Measurements from ENCODE around the gene CYFIP1.
"Not testable (repeated sequence)": the region's sequence is repeated elsewhere in the genome, so short reads cannot be mapped to it uniquely, and the experiment has no call there.

The CYFIP1 gene

GRCh38 chr15:22980189-22981050 lies at the start of gene CYFIP1:
Gene CYFIP1 (minus strand): TSS chr15:22980368. CDS start chr15:22947285, 33,083 bp downstream.
- peak; percentile 77 for DNase-seq (ENCODE audit: low read depth, low spot score)

GRCh38 chr15:23026218-23026617 lies 46.0 kb upstream of the CYFIP1 start:
- DNase-seq (ENCODE audit: low read depth, low spot score): no peak

DNA sequence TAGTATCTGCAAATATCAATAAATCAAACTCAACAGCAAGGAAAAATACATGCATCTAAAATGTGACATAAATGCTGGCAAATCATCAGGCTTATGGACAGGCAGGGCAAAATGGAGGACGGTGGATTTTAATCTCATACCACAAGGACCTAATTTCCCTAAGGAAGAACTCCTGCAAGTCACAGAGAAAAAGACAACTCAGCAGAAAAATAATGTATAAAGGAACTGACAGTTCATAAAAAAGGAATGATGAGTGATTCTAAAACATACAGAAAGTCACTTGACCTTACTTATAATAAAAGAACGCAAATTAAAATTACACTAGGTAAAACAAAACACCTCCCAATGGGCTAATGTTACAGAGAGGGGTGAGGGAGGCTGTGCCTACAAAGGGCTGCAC lies 42.0 kb upstream of the CYFIP1 start:
- DNase-seq (ENCODE audit: low read depth, low spot score): no peak

GRCh38 chr15:23014394-23015000 lies 34.3 kb upstream of the CYFIP1 start:
- DNase-seq (ENCODE audit: low read depth, low spot score): no peak

GRCh38 chr15:23013681-23014080 lies 33.5 kb upstream of the CYFIP1 start:
- no peak for DNase-seq (ENCODE audit: low read depth, low spot score)

DNA sequence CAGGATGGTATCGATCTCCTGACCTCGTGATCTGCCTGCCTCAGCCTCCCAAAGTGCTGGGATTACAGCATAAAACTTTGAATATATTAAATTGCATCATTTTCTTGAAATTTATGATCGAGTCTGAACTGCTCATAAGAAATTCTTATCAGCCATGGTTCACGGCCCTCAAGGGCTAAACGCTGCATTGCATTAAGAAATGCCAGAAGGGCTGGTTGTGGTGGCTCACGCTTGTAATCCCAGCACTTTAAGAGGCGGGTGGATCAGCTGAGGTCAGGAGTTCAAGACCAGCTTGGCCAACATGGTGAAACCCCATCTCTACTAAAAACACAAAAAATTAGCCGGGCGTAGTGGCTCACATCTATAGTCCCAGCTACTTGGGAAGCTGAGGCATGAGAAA lies 32.4 kb upstream of the CYFIP1 start:
- not testable (repeated sequence) for DNase-seq (ENCODE audit: low read depth, low spot score)

- DNase-seq (ENCODE audit: low read depth, low spot score): no peak
Observed at GRCh38 chr15:23003736-23004135, 23.6 kb upstream of the CYFIP1 start.

GRCh38 chr15:23002920-23003319 lies 22.8 kb upstream of the CYFIP1 start:
- no peak for DNase-seq (ENCODE audit: low read depth, low spot score)

DNA sequence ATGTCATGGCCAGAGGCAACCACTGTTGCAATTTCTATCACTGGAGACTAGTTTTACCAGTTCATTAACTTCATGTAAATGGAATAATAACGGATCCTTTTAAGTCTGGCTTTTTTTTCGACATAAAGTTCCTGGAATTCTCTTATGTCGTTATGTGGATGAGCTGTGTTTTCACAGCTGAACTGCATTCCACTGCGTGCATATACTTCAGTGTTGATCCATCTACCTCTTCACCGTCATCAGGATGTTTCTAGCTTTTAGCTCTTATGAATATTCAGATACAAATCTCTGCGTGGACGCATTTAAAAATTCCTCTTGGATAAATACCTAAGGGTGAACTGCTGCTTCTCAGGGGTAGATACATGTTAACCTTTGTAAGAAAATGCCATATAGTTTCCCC lies 15.6 kb upstream of the CYFIP1 start:
- DNase-seq (ENCODE audit: low read depth, low spot score): no peak

DNA sequence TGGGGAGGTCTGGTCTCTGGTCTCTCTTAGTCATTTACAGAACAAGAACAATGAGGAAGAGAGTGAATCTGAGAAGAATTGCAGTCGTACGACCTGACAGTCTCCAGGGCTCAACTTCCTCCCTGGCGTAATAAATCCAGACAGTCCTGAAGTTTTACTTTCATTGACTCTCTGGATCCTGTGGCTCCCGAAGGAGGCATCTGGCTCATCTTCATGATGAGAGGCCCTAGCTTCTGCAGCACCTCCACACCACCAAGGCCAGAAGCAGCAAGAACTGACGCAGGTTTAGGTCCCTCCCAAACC lies 11.8 kb upstream of the CYFIP1 start:
- DNase-seq (ENCODE audit: low read depth, low spot score): no peak

DNA sequence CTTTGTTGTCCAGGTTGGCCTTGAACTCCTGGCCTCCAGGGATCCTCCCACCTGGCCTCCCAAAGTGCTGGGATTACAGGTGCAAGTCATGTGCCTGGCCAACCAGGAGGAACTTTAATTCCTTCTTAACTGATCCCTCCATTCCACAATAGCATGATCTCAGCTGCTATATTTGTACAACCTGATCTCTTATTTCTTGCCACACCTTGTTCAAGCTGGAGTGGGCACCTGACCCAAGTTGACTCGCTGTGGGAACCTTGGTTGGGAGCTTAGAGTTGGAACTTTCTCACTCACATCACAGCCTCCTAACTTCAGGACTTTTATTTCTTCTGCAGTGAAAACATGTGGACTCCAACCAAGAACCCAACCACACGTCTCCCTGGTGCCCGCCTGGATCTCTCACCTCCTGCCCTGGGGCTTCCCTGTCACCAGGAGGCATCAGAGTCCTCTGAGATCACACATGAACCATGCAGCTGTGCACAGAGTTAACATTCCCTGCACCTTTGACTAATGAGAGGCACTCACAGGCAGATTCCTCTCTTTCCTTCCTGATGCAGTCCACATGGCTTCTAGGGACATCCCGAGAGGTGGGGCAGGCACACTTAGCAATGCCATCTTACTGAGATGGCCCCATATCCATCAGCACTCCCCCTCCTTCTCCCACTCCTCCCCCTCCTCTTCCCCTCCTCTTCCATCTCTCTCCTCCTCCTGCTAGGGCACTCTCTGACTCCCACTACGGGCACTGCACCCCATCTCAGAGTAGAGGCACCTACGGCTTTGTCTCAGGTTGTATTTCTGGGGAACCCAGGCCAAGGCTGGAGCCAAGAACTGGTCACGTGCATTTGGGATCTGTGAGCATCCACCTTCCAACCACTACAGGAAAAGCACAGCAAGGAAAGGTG lies 9.7 kb upstream of the CYFIP1 start:
- DNase-seq (ENCODE audit: low read depth, low spot score): no peak

DNA sequence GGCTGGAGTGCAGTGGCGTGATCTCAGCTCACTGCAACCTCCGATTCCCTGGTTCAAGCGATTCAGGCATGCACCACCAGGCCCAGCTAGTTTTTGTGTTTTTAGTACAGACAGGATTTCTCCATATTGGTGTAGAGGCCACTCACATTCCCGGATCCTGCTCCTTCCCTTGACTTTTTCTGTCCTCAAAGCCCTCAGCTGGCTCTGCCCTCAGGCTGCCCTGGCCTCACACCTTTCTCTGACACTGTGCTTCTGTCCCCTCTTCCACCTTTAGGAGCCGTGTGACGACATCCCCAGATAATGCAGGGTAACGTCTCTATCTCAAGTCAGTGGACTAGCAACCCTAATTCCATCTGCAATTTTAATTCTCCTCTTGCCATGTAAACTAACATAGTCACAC lies 8.6 kb upstream of the CYFIP1 start:
- peak; percentile 60 for DNase-seq (ENCODE audit: low read depth, low spot score)

GRCh38 chr15:22981931-22982330 lies 1.8 kb upstream of the CYFIP1 start:
- not testable (repeated sequence) for DNase-seq (ENCODE audit: low read depth, low spot score)

DNA sequence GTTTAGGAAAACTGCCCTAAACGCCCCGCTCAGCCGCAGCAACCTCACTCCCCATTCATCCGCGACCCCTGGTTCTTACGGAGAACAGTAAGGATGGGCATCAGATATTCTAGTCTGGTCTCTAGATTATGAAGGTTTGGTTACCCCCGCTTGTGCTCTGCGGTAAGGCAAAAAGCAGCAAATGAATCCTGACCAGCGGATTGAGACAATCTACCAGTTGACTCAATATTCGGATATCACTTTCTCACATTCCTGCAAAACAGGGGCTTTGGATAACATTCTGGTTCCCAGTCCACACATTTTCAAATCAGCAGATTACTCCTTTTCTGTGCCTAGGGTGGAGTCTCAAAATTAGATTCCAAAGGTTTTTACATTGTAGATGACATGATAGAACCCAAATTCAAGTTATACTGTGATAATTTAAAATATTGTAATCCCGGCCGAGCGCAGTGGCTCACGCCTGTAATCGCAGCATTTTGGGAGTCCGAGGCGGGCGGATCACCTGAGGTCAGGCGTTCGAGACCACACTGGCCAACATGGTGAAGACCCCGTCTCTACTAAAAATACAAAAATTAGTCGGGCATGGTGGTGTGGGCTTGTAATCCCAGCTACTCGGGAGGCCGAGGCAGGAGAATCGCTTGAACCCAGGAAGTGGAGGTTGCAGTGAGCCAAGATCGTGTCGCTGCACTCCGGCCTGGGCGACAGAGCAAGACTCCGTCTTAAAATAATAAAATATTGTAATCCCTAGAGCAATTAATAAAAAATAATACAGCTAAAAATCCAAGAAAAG lies 1.1 kb upstream of the CYFIP1 start:
- no peak for DNase-seq (ENCODE audit: low read depth, low spot score)

- DNase-seq (ENCODE audit: low read depth, low spot score): peak; percentile 70
Observed at GRCh38 chr15:22979238-22980188, 655 bp downstream of the CYFIP1 start.

DNA sequence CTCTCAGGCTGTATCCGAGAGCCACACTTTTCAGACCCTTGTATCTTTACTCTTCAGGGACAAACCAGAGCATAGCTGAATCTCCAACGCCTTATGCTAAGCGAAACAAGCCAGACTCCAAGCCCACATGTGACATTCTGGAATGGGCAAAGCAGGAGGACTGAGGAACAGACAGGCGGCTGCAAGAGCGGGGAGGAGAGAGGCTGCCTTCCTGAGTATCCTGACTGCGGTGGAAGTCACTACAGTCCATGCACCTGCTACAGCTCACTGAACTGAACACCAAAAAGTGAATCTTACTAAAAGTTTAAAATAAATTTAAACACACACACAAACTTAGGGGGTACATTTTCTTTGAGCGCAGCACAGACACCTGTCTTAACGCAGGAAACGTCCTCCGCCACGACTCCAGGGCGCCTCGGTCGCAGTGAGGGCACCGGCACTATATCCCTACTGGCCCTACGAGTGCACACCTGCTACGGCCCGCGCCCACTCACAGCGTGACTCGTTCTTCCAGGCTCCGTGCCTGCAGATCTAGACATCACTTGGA lies 1.4 kb downstream of the CYFIP1 start:
- DNase-seq (ENCODE audit: low read depth, low spot score): no peak

GRCh38 chr15:22974745-22975144 lies 5.4 kb downstream of the CYFIP1 start:
- DNase-seq (ENCODE audit: low read depth, low spot score): no peak

- DNase-seq (ENCODE audit: low read depth, low spot score): no peak
Observed at GRCh38 chr15:22973987-22974386, 6.2 kb downstream of the CYFIP1 start.

GRCh38 chr15:22973286-22973685 lies 6.9 kb downstream of the CYFIP1 start:
- DNase-seq (ENCODE audit: low read depth, low spot score): no peak

DNA sequence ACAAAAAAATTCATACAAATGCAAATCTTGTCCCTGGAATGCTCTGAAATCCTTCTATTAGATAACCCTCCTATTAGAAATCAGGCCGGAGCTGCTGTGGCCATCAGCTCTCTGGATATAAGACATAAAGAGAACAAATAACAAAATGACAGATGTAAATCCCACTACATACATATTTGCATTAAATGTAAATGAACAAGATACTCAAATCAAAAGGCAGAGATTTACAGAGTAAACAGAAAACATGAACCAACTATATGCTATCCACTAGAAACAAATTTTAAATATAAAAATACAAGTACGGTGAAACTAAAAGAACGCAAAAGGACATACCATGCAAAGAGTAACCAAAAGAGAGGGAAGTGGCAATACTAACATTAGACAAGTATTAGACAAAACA lies 10.7 kb downstream of the CYFIP1 start:
- DNase-seq (ENCODE audit: low read depth, low spot score): no peak
